HCT116 (cell line): ENCODE results near the gene CWC15.

Experiments used
- EZH2 ChIP-seq: fragments of 200-600 bp; sonication (generic); IDR thresholded peaks from 2 replicates; pipeline ENCODE4 v1.6.1; 2017; ENCODE audit warnings: antibody characterized with exemption, mixed run types
- POLR2A ChIP-seq: IDR thresholded peaks from 2 replicates; pipeline ENCODE4 v1.7.0; 2011; ENCODE audit warnings: borderline replicate concordance; ENCODE audit not compliant: insufficient read depth, insufficient read length; ENCODE audit errors: extremely low read depth
- SRF ChIP-seq: IDR thresholded peaks from 2 replicates; pipeline ENCODE4 v1.6.1; 2012; ENCODE audit warnings: low read depth
- YY1 ChIP-seq: IDR thresholded peaks from 2 replicates; pipeline ENCODE4 v1.6.1; 2011; ENCODE audit warnings: low read length, low read depth, moderate library complexity, mild to moderate bottlenecking; ENCODE audit not compliant: insufficient replicate concordance; ENCODE audit errors: extremely low read depth
- ZFX ChIP-seq: fragments of 450-650 bp; IDR thresholded peaks from 2 replicates; pipeline ENCODE4 v1.6.1; 2017
- TF ChIP-seq, protein P1 (sequence below), 3 experiments: fragments of 200-600 bp in 1 of 3; sonication (generic) in 1 of 3; IDR thresholded peaks in 2 of 3; conservative IDR thresholded peaks in 1 of 3; 2 replicates each; pipeline ENCODE4 v1.5.1; 2012 to 2017; ENCODE audit warnings: low read depth in 2 of 3, low read length in 2 of 3, antibody characterized with exemption in 1 of 3, borderline replicate concordance in 1 of 3, control low read depth in 1 of 3, mild to moderate bottlenecking in 1 of 3, mixed read lengths in 1 of 3, mixed run types in 1 of 3, moderate library complexity in 1 of 3; ENCODE audit not compliant: insufficient read depth in 1 of 3

DNA sequence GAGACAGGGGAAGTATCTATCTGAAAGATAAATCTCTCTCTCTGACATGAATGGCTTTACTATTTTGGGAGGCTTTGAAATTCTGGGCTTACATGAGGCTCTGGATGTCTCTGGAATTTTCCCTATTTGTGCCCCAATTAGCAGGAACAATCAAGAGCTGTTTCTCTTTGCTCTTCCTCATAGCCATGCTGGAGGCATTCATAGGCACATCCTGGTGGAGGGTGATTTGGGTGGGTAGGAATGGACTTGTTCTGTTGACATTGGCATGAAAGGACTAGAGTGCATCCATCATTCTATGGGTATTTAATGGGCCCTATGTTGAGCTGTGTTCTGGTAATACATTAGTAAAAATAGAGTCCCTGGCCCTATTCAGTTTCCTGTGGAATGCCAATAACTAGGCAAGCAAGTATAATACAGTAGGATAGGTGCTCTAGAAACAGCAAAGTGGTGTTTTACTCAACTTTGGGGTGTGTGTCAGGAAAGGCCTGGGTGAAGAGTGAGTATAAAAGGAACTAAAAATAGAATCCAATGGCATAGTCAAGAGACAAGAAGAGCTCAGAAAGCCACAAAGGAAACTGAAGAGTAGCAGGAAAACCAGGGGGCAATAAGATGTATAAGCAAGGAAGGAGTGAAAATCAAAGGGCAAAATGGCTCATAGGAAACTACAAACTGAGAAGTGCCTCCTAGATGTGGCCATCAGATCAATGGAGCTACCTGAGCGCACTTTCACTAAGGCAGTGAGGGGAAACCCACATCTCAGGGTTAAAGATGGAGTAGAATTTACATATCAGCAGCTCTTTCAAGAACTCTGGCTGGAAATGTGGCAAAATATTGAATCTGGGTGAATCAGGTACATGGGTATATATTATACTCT lies 45.0 kb downstream of the CWC15 start:
- no peak for TF ChIP-seq ZFX
- TF ChIP-seq POLR2A, result no peak
- no peak for TF ChIP-seq YY1
- no peak for TF ChIP-seq EZH2
- TF ChIP-seq, protein P1, sequence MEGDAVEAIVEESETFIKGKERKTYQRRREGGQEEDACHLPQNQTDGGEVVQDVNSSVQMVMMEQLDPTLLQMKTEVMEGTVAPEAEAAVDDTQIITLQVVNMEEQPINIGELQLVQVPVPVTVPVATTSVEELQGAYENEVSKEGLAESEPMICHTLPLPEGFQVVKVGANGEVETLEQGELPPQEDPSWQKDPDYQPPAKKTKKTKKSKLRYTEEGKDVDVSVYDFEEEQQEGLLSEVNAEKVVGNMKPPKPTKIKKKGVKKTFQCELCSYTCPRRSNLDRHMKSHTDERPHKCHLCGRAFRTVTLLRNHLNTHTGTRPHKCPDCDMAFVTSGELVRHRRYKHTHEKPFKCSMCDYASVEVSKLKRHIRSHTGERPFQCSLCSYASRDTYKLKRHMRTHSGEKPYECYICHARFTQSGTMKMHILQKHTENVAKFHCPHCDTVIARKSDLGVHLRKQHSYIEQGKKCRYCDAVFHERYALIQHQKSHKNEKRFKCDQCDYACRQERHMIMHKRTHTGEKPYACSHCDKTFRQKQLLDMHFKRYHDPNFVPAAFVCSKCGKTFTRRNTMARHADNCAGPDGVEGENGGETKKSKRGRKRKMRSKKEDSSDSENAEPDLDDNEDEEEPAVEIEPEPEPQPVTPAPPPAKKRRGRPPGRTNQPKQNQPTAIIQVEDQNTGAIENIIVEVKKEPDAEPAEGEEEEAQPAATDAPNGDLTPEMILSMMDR (IDR thresholded peaks at IDR 0.05 in 2 of 3, conservative IDR thresholded peaks at IDR 0.05 in 1 of 3; ENCODE audit: borderline replicate concordance in 1 of 3, insufficient read depth in 1 of 3, low read depth in 2 of 3, low read length in 2 of 3), result no peak
- no peak for TF ChIP-seq SRF
